Fibroblast of skin of right biceps (primary cell): ENCODE measurements around the gene PRPS1L1.

Experiments
- DNase-seq: peaks from one replicate; pipeline ENCODE4 v3.0.0-alpha.2; 2013

Gene PRPS1L1

DNA sequence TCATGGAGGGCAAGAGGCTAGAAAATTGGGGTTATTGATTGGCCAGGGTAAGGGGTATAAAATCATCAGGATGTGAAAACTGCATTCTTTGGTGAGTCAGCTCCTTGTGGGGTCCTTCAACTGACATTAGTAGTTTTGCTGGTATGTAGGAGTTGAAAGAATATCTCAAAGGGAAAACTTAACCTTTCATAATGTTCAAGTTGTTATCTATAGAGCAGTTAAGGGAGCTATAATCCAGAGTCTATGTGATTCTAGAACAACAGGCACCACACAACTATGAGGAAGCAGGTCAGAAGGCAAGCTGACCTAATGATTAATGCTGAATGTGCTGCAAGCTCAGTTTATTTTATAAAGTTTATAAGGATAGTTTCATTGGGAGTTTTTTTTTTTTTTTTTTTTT, 13.7 kb downstream of the PRPS1L1 start:
- peak; percentile 72 for DNase-seq

- peak; percentile 17 for DNase-seq
Measured at GRCh38 chr7:18004372-18004771, 23.3 kb downstream of the PRPS1L1 start.

GRCh38 chr7:18003286-18003994, 24.2 kb downstream of the PRPS1L1 start:
- DNase-seq: no peak

- DNase-seq: no peak
Measured at GRCh38 chr7:17998692-17999091, 29.0 kb downstream of the PRPS1L1 start.

DNA sequence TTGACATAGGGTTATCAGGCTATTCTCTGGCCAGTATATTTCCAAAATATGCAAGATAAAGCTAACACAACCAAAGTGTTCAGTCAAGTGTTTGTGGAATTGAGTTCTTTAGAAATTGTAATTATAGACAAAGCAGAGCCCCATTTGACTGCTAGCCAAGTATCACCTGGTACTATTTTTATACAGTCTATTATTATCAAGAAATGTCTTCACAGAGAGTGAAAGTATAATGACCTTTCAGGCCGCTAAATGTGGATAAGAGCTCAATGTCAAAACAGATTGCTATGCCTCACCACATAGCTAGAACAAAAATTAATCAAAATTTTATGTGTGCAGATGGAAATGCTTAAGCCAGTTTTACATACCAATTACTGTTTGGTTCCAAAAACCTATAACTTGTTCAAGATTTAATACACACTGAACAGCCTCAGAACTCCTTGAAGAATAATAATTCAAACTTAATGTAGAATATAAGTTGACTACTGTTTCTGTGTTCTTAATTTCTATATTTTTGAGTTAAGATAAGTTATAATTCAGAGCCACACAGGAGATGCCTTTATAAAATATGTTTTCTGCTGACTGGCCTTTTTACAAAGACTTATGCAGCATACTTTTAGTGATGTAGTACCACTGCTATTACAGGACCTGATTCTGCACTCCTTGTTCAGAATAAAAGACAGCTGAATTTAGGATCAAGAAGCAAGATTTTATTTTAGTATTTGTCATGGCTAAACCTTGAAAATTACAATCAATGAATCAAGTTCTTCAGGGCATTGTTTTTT, 31.0 kb downstream of the PRPS1L1 start:
- DNase-seq: no peak

DNA sequence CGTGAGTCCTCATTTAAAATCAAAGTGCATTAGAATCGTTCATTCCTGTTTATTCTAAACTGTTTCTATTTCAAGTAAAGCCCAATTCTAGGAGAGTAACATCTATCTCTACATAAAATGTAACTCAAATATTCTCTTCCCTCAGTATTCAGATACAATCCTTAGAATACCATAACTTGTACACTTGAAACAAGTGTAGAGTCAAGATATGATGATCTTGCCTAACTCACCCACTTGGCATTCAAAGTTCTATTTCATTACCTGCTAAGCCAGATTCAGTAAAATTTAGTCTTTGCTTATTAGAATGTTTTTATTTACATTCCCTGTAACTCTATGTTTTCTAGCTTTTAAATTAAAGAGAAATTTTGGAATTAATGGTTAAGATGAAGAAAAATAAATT, 31.6 kb downstream of the PRPS1L1 start:
- no peak for DNase-seq

- DNase-seq: no peak
Measured at GRCh38 chr7:17994079-17994850, 33.4 kb downstream of the PRPS1L1 start.

- no peak for DNase-seq
Measured at GRCh38 chr7:17991866-17992648, 35.6 kb downstream of the PRPS1L1 start.

- DNase-seq: no peak
Measured at GRCh38 chr7:17990761-17991160, 36.9 kb downstream of the PRPS1L1 start.

- DNase-seq: peak; percentile 17
Measured at GRCh38 chr7:17989546-17989945, 38.1 kb downstream of the PRPS1L1 start.

- DNase-seq: no peak
Measured at GRCh38 chr7:17988858-17989257, 38.8 kb downstream of the PRPS1L1 start.

DNA sequence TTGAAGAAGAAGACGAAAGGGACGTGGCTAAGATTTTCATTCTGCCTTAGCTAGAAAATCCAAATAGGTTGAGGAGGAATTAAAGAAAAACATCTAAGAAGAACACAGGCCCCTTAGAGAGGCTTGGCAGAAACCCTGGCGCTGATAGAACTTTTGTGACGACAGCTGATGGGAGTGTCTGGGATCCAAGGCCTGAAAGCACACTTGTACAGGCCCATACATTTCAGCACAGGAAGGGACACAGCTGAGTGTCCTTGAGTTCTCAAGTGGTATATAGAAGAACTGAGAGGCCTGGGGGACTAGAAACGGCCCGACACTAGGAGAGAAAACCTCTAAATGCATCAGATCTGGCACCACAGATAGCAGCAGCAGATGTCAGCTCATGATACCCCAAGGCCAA, 39.5 kb downstream of the PRPS1L1 start:
- DNase-seq: no peak

DNA sequence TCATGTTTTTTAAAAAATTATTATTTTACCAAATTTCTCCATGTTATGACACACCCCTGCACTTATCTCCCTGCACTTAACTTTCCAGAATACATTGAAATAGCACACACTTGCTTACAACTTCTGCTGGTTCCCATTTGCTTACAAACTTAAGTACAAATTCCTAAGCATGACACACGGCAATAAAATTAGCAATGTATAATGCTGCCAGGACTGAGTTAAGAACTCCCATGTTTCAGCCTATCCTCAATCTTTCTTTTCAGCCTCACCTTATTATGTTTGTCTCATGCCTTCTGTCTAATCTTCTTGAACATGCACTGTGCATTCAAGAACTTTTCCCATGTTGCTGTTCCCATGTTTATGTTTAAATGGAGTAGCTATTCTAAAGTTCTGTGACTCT, 40.8 kb downstream of the PRPS1L1 start:
- peak; percentile 82 for DNase-seq

GRCh38 chr7:17985473-17986239, 42.0 kb downstream of the PRPS1L1 start:
- no peak for DNase-seq

- no peak for DNase-seq
Measured at GRCh38 chr7:17984288-17984687, 43.4 kb downstream of the PRPS1L1 start.

DNA sequence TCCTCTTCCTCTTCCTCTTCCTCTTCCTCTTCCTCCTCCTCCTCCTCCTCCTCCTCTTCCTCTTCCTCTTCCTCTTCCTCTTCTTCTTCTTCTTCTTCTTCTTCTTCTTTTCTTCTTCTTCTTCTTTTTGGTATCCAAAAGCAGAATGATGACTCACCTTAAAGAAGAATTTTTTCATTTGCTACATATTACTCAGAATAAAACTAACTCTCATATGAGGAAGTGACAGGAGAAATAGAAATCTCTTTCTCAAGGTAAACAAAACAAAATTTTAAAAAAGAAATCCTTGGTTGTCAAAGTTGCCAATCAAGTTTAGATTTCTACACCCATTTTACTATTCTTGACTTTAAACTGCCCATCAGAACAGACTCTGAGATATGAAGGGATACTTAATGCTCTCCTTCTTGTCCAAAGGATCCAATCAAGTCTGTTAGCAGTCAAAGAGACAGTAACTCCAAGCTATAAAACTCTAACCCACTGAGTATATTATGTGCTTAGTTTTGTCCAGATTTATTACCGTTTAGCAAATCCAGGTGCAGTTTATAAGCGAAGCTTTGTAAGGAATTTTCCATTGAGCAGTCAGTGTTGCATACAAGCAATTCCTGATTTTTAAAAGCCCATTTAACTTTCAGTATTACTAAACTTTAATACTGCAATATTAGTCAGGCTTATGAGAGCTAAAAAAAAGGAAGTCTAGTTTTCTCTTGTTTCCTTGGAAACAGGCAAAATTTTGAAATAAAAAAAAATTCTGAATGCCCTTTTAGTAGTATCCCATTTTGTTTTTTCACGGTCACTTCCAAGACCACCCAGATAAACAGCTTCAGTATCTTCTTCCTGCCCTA, 44.2 kb downstream of the PRPS1L1 start:
- no peak for DNase-seq

- no peak for DNase-seq
Measured at GRCh38 chr7:17976952-17977351, 50.7 kb downstream of the PRPS1L1 start.
